GM19025 (cell line): ENCODE results near the gene KCTD5.
"Not testable (repeated sequence)": the region's sequence is repeated elsewhere in the genome, so short reads cannot be mapped to it uniquely, and the experiment has no call there.

Source experiments
- ATAC-seq: cut with Tn5 transposase; IDR thresholded peaks from one replicate; pipeline ENCODE4 v1.9.1; 2021; ENCODE audit warnings: mild to moderate bottlenecking, low read depth, moderate library complexity; ENCODE audit not compliant: unreplicated experiment

Gene KCTD5

GRCh38 chr16:2692948-2693651 lies 10.8 kb downstream of the KCTD5 start:
- ATAC-seq, result no peak

GRCh38 chr16:2696601-2697250 lies 14.4 kb downstream of the KCTD5 start:
- ATAC-seq, result not testable (repeated sequence)

GRCh38 chr16:2697401-2697948 lies 15.2 kb downstream of the KCTD5 start:
- no peak for ATAC-seq

- ATAC-seq, result no peak
Observed at GRCh38 chr16:2698103-2698870, 16.0 kb downstream of the KCTD5 start.

- no peak for ATAC-seq
Observed at GRCh38 chr16:2698965-2699750, 16.8 kb downstream of the KCTD5 start.

- ATAC-seq, result no peak
Observed at GRCh38 chr16:2699791-2700600, 17.7 kb downstream of the KCTD5 start.

- ATAC-seq, result no peak
Observed at GRCh38 chr16:2700786-2701185, 18.5 kb downstream of the KCTD5 start.

- ATAC-seq, result no peak
Observed at GRCh38 chr16:2701272-2701671, 18.9 kb downstream of the KCTD5 start.

GRCh38 chr16:2701713-2702437 lies 19.6 kb downstream of the KCTD5 start:
- ATAC-seq, result no peak

GRCh38 chr16:2702438-2702825 lies 20.1 kb downstream of the KCTD5 start:
- ATAC-seq, result no peak

GRCh38 chr16:2702871-2703745 lies 20.8 kb downstream of the KCTD5 start:
- ATAC-seq, result no peak

GRCh38 chr16:2704166-2704982 lies 22.1 kb downstream of the KCTD5 start:
- ATAC-seq, result no peak

GRCh38 chr16:2704983-2705275 lies 22.6 kb downstream of the KCTD5 start:
- no peak for ATAC-seq

GRCh38 chr16:2705351-2705750 lies 23.0 kb downstream of the KCTD5 start:
- ATAC-seq, result no peak

- ATAC-seq, result no peak
Observed at GRCh38 chr16:2706085-2706484, 23.8 kb downstream of the KCTD5 start.

GRCh38 chr16:2706611-2707311 lies 24.4 kb downstream of the KCTD5 start:
- ATAC-seq, result no peak
